Measurements from ENCODE around the gene PPP2R2C. TPM values are rescaled to one million over a fixed set of nuclear protein-coding genes. Genes with fewer than 3 reads are reported as not detected.

The PPP2R2C gene
- total and polyA plus RNA-seq, 2 of the 4 experiments (the other 2 are of a cell fraction): 0.03 TPM; not detected in 1

DNA sequence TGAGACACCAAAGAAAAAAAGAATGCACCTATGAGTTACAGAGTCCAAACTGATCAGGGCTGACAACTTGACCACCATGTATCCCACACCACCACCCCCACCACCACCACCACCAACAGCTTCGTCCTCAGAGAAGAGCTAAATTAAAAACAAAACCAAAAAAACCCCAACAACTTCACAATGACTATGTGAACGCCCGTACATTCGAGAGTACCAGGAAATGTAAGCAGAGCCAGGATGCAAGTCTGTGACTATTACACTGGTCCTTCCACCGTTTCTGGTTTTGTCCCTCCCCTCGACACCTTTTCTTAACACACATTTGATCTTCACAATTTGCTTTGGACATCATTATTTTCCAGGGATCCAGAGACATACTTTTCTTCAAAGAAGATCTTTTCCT is 151.8 kb downstream of the PPP2R2C start:
- H3K9ac ChIP-seq (ENCODE audit: low read depth, low read length): no peak overlapping the region
- POLR2A ChIA-PET (ENCODE audit: unreplicated experiment): interaction anchor here (0.6 kb wide), 1 partner anchor 12 kb away, joined by 3 read pairs; no protein-coding TSS in a partner anchor
- WGBS, 2 experiments (ENCODE audit: extremely low coverage in 2 of 2, insufficient read length in 1 of 2): 67% methylated on average over 1 of the region's 6 CpGs; no CpG with 5 or more reads in 1 of the 2 experiments
- no peaks in the 10 kb centered on the region for H4K20me1 ChIP-seq (ENCODE audit: insufficient read depth, low read length)
- H4K91ac ChIP-seq (ENCODE audit: insufficient read depth, low read depth, low read length): no peak overlapping the region
- peaks cover 3% of the 10 kb centered on the region for H3K9me3 ChIP-seq (ENCODE audit: control insufficient read depth, insufficient read depth, low read length)
- intact Hi-C loops (cut with micrococcal nuclease): no loop called here
- H3K27me3 ChIP-seq (ENCODE audit: control insufficient read depth, insufficient read depth, low read length): peaks cover 26% of the 10 kb centered on the region
- H3K4ac ChIP-seq (ENCODE audit: low read depth, low read length): no peak overlapping the region
- no peak overlapping the region for H3K14ac ChIP-seq (replicated peaks; ENCODE audit: low read depth, low read length)
- H3K36me3 ChIP-seq (ENCODE audit: control insufficient read depth, insufficient read depth, low read length): no peaks in the 10 kb centered on the region
- H3K4me3 ChIP-seq (ENCODE audit: insufficient read depth, low read depth, low read length): no peak overlapping the region
- H4K5ac ChIP-seq (ENCODE audit: low read depth, low read length): no peak overlapping the region
- no TSS peak for BruUV-seq (replicated peaks)
- H2AFZ ChIP-seq (replicated peaks; ENCODE audit: low read length, poor library complexity): no peak overlapping the region
- DNase-seq (no peak), ATAC-seq (ENCODE audit: low read depth) (no peak)
- no peak overlapping the region for H2BK15ac ChIP-seq (ENCODE audit: low read depth, low read length)
- H2BK120ac ChIP-seq (ENCODE audit: low read depth, low read length): no peak overlapping the region
- in situ Hi-C loops (cut with MboI; ENCODE audit: low sequenced_read_pairs): loop anchor here (10.0 kb wide), 1 partner anchor 326 kb away; no protein-coding TSS in a partner anchor
- H3K9me1 ChIP-seq (ENCODE audit: insufficient read depth, low read length): no peaks in the 10 kb centered on the region
- no peak overlapping the region for H3K56ac ChIP-seq (ENCODE audit: extremely low read depth, insufficient read depth, low read length)
- no peak overlapping the region for H2BK5ac ChIP-seq (ENCODE audit: low read depth, low read length, poor library complexity, severe bottlenecking)
- TF ChIP-seq, protein P1, sequence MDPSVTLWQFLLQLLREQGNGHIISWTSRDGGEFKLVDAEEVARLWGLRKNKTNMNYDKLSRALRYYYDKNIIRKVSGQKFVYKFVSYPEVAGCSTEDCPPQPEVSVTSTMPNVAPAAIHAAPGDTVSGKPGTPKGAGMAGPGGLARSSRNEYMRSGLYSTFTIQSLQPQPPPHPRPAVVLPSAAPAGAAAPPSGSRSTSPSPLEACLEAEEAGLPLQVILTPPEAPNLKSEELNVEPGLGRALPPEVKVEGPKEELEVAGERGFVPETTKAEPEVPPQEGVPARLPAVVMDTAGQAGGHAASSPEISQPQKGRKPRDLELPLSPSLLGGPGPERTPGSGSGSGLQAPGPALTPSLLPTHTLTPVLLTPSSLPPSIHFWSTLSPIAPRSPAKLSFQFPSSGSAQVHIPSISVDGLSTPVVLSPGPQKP (IDR thresholded peaks at IDR 0.05; ENCODE audit: borderline replicate concordance, low read depth, low read length): no peak
- TF ChIP-seq RCOR1 (IDR thresholded peaks at IDR 0.05; ENCODE audit: insufficient replicate concordance, low read length) (no peak), SMC3 (IDR thresholded peaks at IDR 0.05; ENCODE audit: low read depth, low read length) (no peak), MXI1 (IDR thresholded peaks at IDR 0.05; ENCODE audit: borderline replicate concordance, low read depth, low read length) (no peak), RFX5 (IDR thresholded peaks at IDR 0.05; ENCODE audit: low read depth, low read length) (no peak), RAD21 (IDR thresholded peaks at IDR 0.05; ENCODE audit: low read length) (no peak), POLR2A (IDR thresholded peaks at IDR 0.05; ENCODE audit: low read depth, low read length) (no peak), NFE2L2 (IDR thresholded peaks at IDR 0.05; ENCODE audit: low read depth, low read length) (no peak), MAFK (IDR thresholded peaks at IDR 0.05; ENCODE audit: low read depth, low read length) (no peak), MAZ (IDR thresholded peaks at IDR 0.05; ENCODE audit: borderline replicate concordance, low read depth, low read length) (no peak), FOS (IDR thresholded peaks at IDR 0.05; ENCODE audit: low read depth, low read length) (no peak), CHD1 (IDR thresholded peaks at IDR 0.05; ENCODE audit: low read depth, low read length) (no peak), BHLHE40 (IDR thresholded peaks at IDR 0.05; ENCODE audit: low read depth, low read length) (no peak)
- TF ChIP-seq, protein P2, sequence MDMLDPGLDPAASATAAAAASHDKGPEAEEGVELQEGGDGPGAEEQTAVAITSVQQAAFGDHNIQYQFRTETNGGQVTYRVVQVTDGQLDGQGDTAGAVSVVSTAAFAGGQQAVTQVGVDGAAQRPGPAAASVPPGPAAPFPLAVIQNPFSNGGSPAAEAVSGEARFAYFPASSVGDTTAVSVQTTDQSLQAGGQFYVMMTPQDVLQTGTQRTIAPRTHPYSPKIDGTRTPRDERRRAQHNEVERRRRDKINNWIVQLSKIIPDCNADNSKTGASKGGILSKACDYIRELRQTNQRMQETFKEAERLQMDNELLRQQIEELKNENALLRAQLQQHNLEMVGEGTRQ (IDR thresholded peaks at IDR 0.05; ENCODE audit: low read depth, low read length): no peak
- no peak overlapping the region for H4K8ac ChIP-seq (ENCODE audit: low read depth in 2 of 2, low read length in 2 of 2)
- H3K4me2 ChIP-seq (ENCODE audit: low read depth, low read length): no peak overlapping the region
- dilution Hi-C loops (cut with HindIII; ENCODE audit: low sequenced_read_pairs, unreplicated experiment): no loop called here
- H3K79me1 ChIP-seq (ENCODE audit: low read depth in 1 of 2, low read length in 2 of 2): no peaks in the 10 kb centered on the region
- H3K4me1 ChIP-seq (ENCODE audit: control insufficient read depth, insufficient read depth, low read length): no peaks in the 10 kb centered on the region
- CTCF ChIA-PET: interaction anchor here (0.9 to 3.5 kb wide), 3 partner anchors 9 to 70 kb away, joined by 3 to 13 read pairs (median 3); no protein-coding TSS in a partner anchor
- H3K18ac ChIP-seq (ENCODE audit: low read depth, low read length): no peak overlapping the region
- no peak overlapping the region for H2AK5ac ChIP-seq (ENCODE audit: low read depth, low read length)
- no peak overlapping the region for H3K27ac ChIP-seq (ENCODE audit: insufficient read depth, low read length)
- H2AK9ac ChIP-seq (replicated peaks; ENCODE audit: low read depth, low read length, poor library complexity): no peak overlapping the region
- no peak overlapping the region for H2BK20ac ChIP-seq (ENCODE audit: low read depth, low read length)
- H3K23ac ChIP-seq (ENCODE audit: low read depth, low read length): no peak overlapping the region

Measured in IMR-90 (cell line).